Frontal cortex (tissue), 4 donors: ENCODE data around the gene CFAP91. TPM values are rescaled to one million over a fixed set of nuclear protein-coding genes. Genes with fewer than 3 reads are reported as not detected.
"Not testable (repeated sequence)": the region's sequence is repeated elsewhere in the genome, so short reads cannot be mapped to it uniquely, and the experiment has no call there.

Experiments used
- DNase-seq, 2 donors: peaks; one replicate each; pipeline ENCODE4 v3.0.0; 2012; ENCODE audit warnings: low spot score in 2 of 2
- FAIRE-seq: peaks from 2 replicates; lab custom pipeline; 2012; peaks lifted over from hg19 to GRCh38; lab: Jason Lieb, UNC
- total RNA-seq: library from RNA; depleted of rRNA; stranded (reverse); fragments of >200 nt; gene quantifications from one replicate; pipeline ENCODE4 v1.2.3, GENCODE V29; 2014
- donor health status: control.
- donor health status: control.
- donor health status: control.

The CFAP91 gene
- total RNA-seq, 1 donor from 2014 or later = 7.7 TPM

DNA sequence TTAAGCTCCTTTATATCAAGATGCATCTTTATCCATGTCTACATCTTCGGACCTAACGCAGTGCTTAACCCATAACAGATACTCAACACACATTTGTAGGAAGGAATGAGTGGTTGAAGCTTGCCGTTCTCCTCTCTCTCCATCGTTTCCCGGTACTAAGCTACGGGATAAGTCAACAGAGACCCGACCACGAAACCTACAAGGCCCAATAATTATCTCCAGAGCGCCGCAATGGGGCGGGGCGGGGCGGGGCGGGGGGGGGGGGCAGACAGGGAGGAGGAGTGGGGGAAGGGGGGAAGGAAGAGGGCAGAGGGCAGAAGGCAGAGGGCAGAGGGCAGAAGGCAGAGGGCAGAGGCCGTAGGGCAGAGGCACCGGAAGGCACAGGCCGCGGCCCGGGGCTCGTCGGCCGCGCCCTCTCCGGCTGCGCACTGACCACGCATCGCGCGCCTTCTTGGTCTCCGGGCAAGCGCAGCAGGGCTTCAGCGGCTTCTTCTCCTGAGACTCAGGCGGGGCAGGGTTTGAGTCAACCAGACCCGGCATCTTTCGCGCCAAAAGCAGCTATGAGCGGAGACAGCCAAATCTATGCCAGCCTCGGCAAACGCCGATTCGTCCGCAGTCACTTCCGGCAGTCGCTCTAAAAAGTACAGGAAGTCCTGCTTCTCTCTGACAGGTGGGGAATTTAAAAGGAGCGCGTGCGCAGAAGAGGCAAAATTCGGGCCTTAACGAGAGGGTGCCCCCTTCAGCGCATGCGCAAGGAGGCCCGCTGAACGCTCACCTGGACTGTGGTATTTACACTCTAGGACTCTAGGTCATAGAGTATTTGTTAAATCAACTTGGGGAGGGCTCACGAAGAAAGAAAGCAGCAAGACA lies 25.8 kb upstream of the CFAP91 start, which contains the start of gene COX17:
Gene COX17 (minus strand): TSS at position 636 of the 870 bp plus-strand sequence. CDS start 96 bp downstream, at position 540.
- peak; percentile 62 to 76 for DNase-seq
- no peak for FAIRE-seq

DNA sequence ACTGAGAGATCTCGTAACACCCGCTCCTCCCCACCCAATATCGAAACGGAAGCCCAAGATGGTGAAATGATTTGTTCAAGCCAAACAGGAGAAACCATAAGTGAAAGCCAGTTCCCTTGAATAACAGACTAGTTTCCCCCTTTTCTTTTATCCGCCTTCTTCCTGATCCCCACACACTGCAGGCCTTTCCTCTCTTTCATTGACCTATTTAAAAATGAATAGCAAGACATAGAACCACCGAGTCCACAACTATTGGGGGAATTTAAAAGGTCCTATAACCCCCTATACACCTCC lies 25.2 kb upstream of the CFAP91 start:
- DNase-seq = no peak
- no peak for FAIRE-seq

DNA sequence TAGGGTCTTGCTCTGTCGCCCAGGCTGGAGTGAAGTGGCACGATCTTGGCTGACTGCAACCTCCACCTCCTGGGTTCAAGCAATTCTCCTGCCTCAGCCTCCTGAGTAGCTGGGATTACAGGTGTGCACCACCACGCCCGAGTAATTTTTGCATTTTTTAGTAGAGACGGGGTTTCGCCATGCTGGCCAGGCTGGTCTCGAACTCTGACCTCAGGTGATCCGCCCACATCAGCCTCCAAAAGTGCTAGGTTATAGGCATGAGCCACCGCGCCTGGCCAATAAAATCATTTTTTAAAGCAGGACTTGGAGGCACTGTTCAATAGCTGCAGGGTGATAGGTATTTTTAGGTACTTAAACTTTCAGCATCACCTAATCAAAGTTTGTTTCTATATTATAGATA lies 24.6 kb upstream of the CFAP91 start:
- DNase-seq, FAIRE-seq: not testable (repeated sequence)

GRCh38 chr3:119679874-119680273 lies 22.9 kb upstream of the CFAP91 start:
- no peak for FAIRE-seq
- no peak for DNase-seq

DNA sequence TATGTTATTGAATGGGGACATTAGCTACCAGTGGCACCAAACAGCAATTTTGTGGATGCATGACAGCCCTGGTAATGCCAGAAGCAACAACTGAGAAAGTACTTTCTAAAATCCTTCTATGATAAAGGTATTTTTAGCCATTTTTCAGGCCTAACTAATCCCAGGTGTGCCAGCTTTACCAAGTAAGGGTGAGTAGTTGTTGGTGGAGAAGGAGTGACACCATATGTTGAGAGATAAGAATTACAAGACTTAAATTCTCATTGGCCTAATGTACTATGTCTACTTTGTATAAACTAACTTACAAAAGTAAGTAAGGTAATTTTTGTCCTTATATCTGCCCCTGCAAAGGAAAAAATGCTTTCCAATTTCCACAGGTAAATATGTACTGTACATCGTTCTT lies 21.5 kb upstream of the CFAP91 start:
- FAIRE-seq = no peak
- no peak for DNase-seq

GRCh38 chr3:119683421-119683820 lies 19.4 kb upstream of the CFAP91 start:
- FAIRE-seq (no peak), DNase-seq (no peak)

DNA sequence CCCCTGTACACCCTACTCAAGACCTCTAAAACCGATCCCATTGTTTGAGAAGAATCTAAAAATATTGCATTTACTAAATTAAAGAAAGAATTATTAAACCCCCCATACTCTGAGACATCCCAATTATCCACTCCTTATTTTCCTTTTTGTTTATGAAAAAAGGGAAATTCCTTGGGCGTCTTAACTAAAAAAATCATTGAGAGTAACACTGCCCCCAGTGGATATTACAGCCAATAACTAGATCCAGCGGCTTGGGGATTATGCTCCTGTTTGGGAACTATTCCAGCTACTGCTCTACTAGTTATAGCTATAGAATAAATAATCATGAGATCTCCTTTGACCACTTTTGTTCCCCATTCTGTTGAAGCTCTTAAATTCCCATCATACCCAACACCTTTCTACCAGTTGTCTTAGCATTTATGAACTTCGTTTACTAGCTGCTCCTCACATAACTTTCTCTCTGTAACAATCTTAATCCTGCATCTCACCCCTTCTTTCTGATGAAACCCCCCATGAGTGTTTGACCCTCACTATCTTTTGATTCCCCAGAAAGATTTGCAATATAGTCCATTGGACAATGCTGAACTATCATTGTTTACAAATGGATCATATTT lies 12.7 kb upstream of the CFAP91 start:
- FAIRE-seq (no peak), DNase-seq (no peak)

GRCh38 chr3:119695480-119695879 lies 7.3 kb upstream of the CFAP91 start:
- no peak for DNase-seq
- FAIRE-seq = no peak

GRCh38 chr3:119697394-119697793 lies 5.4 kb upstream of the CFAP91 start:
- no peak for FAIRE-seq
- DNase-seq = no peak

DNA sequence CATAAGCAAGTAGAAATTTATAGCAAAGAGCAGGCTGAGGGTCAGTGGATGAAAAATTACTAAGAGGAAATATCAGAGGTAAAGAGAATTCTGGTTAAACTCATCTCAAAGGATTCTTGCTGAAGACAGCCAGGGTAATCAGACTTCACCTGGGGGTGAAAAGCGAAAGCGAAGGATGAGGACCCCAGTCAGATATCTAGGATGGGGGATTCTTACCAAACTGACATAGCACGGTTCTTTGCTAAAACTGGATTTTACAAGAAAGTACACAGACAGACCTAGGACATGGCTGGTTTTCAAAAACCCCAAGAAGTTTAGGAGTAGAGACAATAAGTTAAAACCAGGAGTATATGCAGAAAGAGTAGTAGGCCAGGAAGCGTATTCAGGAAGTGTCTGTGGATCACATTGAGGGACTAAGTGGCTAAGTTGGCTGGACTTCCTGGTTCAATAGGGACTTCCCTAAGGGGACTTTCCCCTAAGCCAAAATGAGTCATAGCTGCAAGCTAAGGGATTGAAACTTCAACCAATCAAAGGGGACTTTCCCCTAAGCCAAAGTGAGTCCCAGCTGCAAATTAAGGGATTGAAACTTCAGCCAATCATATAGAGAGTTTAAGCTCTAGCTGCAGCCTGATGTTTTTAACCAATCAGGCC lies 2.4 kb upstream of the CFAP91 start:
- DNase-seq (no peak), FAIRE-seq (no peak)

GRCh38 chr3:119700920-119701734 lies 1.7 kb upstream of the CFAP91 start:
- FAIRE-seq = no peak

GRCh38 chr3:119703820-119704531 lies 1.2 kb downstream of the CFAP91 start:
- no peak for DNase-seq
- no peak for FAIRE-seq

More at GRCh38 chr3:119700920-119701734, 1.7 kb upstream of the CFAP91 start:
- no peak for DNase-seq

GRCh38 chr3:119715105-119715504 lies 12.3 kb downstream of the CFAP91 start:
- FAIRE-seq (no peak), DNase-seq (no peak)

GRCh38 chr3:119716998-119717397 lies 14.2 kb downstream of the CFAP91 start:
- DNase-seq = no peak
- no peak for FAIRE-seq

GRCh38 chr3:119717520-119717919 lies 14.7 kb downstream of the CFAP91 start:
- DNase-seq = no peak
- no peak for FAIRE-seq

DNA sequence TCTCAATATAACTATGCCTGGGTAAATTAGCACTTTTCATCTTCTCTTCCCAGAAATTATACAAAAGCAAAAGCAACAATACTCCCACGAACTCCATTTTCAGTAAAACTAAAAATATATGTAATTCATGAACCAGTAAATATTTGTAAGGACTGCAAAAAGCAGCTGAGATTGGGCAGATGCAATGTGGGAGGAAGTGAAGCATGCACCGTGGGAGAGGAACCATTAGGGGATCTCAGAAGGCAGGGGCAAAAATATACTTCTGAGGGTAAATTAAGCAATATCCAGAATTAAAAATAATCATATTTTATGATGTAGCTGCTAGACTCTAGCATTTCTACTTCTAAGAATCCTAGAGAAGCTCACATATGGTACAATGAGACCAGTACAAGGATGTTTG lies 20.2 kb downstream of the CFAP91 start:
- FAIRE-seq (no peak), DNase-seq (no peak)

- FAIRE-seq = no peak
- DNase-seq = no peak
Observed at GRCh38 chr3:119726909-119727308, 24.1 kb downstream of the CFAP91 start.

DNA sequence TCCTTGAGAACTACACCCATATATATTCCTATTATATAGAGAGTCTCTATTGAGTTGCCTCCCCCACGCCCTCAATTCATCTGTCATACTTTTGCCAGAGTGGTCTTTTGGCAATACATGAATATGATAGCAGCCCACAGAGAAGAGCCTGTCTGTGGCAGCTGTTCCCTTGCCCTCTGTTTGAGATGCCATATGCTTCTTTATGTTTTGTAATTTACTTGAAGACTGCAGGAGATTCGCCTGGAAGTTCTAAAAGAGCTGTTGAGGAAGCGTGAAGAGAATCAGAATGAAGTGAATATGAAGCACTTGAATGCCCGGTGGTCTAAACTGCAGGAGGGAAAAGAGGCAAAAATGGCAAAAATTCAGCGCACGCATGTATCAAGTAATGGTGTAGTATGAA lies 27.2 kb downstream of the CFAP91 start:
- FAIRE-seq (no peak), DNase-seq (no peak)

DNA sequence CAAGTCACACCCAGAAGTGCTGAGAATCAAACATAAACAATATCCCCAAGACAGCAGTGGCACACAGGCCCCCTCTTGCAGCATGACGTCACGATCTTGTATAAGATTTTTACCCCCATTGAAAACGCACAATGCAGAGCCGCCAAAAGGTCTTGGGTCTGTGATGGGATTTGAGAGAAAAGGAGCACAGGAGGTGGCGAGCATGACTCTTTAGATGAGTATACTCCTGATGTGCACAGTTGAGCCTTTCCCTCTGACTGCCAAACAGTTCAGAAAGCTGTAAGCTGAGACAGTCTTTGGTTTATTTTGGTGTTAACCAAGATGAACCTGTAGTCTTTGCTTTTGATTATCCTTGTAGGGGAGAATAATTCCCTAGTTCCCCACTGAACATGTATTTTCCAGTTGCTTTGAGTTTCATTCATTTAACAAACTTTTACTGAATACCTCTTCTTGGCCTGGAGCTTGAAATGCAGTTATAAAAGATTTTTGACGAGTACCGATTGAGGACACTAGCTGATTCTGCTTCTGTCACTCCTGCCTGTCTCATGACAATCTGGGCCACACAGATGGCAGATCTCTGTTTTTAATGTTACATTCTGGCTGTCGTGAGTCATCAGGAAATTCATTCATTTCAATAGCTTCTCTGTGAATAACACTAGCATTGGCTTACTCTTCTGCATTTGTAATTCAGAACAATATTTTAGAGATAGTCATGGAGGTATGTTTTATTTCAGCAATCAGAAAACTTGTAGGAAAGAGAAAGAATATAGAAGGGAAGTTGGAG lies 28.9 kb downstream of the CFAP91 start:
- FAIRE-seq (no peak), DNase-seq (peak in 1 of 2 donors; percentile 21)
